ENCODE data around the gene RIN3. TPM values are rescaled to one million over a fixed set of nuclear protein-coding genes. Genes with fewer than 3 reads are reported as not detected.

RIN3 gene
- total RNA-seq, 1 experiment from 2014 or later = not detected

- no peaks in the 10 kb centered on the region for H3K9me3 ChIP-seq (replicated peaks)
- H3K27me3 ChIP-seq = no peaks in the 10 kb centered on the region
- no peaks in the 10 kb centered on the region; the same call in 1 of the 2 replicates for H3K4me1 ChIP-seq
- no peaks in the 10 kb centered on the region for H3K36me3 ChIP-seq
- no peak overlapping the region for H3K4me3 ChIP-seq
- no peak overlapping the region for H3K27ac ChIP-seq
- no peak for DNase-seq
Observed at GRCh38 chr14:92493492-92493891, 20.1 kb upstream of the RIN3 start.

- no peaks in the 10 kb centered on the region for H3K27me3 ChIP-seq
- no peak overlapping the region for H3K4me3 ChIP-seq
- no peak overlapping the region for H3K27ac ChIP-seq
- H3K36me3 ChIP-seq = no peaks in the 10 kb centered on the region
- peaks cover 4% of the 10 kb centered on the region for H3K4me1 ChIP-seq
- DNase-seq = no peak
- H3K9me3 ChIP-seq (replicated peaks) = no peaks in the 10 kb centered on the region
Observed at GRCh38 chr14:92494512-92494911, 19.1 kb upstream of the RIN3 start.

- Histone ChIP-seq H3K36me3 (no peaks in the 10 kb centered on the region), H3K9me3 (replicated peaks) (no peaks in the 10 kb centered on the region), H3K4me1 (peaks cover 4% of the 10 kb centered on the region), H3K27me3 (no peaks in the 10 kb centered on the region), H3K27ac (no peak overlapping the region), H3K4me3 (no peak overlapping the region)
- no peak for DNase-seq
Observed at GRCh38 chr14:92495027-92495426, 18.6 kb upstream of the RIN3 start.

DNA sequence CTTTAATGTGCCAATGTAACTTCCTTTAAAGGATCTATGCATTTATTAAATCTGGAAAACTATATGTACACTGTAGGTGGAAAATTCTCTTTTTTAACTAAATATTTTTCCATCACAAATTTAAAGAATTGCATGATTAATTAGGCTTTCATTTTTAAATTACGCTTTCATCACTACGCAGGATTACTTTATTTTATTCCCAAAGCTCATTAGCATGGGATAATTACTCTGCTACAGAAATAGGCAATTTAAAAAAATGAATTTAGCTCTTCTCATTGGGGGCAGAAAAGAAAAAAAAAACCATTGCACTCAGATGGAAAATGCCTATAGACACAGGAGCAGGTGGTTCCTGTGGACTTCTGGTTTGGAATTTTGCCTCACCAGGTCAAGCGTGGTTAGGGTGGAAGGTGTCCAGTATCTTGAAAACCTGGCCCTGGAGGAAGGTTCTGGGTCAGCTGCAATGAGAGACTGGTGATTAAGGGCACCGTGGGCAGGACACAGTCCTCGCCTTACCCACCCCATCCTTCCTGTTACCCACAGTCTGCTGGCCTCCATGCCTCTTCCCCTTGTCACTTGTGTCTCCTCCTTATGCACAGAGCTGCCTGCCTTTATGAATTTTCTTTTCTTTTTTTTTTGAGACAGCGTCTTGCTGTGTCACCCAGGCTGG lies 17.3 kb upstream of the RIN3 start:
- H3K27me3 ChIP-seq = no peaks in the 10 kb centered on the region
- H3K27ac ChIP-seq = no peak overlapping the region
- DNase-seq = no peak
- H3K9me3 ChIP-seq (replicated peaks) = no peaks in the 10 kb centered on the region
- H3K36me3 ChIP-seq = no peaks in the 10 kb centered on the region
- H3K4me3 ChIP-seq = no peak overlapping the region
- peaks cover 7% of the 10 kb centered on the region for H3K4me1 ChIP-seq

- Histone ChIP-seq H3K4me3 (no peak overlapping the region), H3K36me3 (no peaks in the 10 kb centered on the region), H3K27me3 (no peaks in the 10 kb centered on the region), H3K9me3 (replicated peaks) (no peaks in the 10 kb centered on the region), H3K27ac (no peak overlapping the region), H3K4me1 (peaks cover 10% of the 10 kb centered on the region)
- no peak for DNase-seq
Observed at GRCh38 chr14:92497391-92497790, 16.2 kb upstream of the RIN3 start.

DNA sequence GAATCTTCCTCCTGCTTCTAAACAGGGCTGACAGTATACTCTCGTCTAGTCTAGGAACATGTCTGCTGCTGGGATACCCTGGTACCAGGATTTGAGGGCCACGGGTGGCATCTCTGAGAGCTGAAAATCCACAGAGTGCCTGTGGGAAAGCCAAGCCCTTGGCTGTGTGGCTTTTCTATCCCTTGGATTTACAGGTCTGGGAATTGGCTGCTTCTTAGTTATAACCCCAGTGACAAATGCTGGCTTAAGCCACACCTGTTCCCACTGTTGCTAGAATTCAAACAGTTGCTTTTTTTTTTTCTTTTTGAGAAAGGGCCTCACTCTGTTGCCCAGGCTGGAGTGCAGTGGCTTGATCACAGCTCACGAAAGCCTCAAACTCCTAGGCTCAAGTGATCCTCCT lies 14.3 kb upstream of the RIN3 start:
- DNase-seq = peak in 1 of 2 experiments; percentile 61
- Histone ChIP-seq H3K4me3 (no peak overlapping the region), H3K4me1 (peaks cover 19% of the 10 kb centered on the region), H3K27me3 (no peaks in the 10 kb centered on the region), H3K36me3 (no peaks in the 10 kb centered on the region), H3K27ac (no peak overlapping the region), H3K9me3 (replicated peaks) (no peaks in the 10 kb centered on the region)

- peaks cover 20% of the 10 kb centered on the region for H3K4me1 ChIP-seq
- H3K9me3 ChIP-seq (replicated peaks) = no peaks in the 10 kb centered on the region
- no peaks in the 10 kb centered on the region for H3K27me3 ChIP-seq
- H3K27ac ChIP-seq = no peak overlapping the region
- H3K36me3 ChIP-seq = no peaks in the 10 kb centered on the region
- peak in 1 of 2 experiments; percentile 48 for DNase-seq
- H3K4me3 ChIP-seq = no peak overlapping the region
Observed at GRCh38 chr14:92500491-92500941, 13.1 kb upstream of the RIN3 start.

DNA sequence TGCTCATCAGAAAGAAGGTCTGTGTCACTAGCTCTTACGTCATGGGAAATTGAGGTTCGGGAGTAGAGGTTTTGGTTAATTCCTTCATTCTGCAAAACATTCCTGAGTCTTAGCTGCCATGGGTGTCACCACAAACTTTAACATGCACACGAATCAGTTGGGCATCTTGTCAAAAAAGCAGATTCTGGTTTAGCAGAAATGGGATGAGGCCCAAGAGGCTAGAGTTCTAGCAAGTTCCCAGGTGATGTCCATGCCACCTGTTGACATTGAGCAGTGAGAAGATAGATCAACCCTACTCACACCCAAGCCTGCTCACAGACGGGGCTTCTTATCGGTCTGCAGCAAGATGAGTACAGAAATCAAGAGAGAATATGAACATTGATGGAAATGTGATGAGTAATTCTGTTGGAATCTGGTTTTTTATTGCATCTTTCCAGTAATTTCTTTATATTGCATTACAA lies 11.7 kb upstream of the RIN3 start:
- Histone ChIP-seq H3K27ac (no peak overlapping the region), H3K4me3 (no peak overlapping the region), H3K9me3 (replicated peaks) (no peaks in the 10 kb centered on the region), H3K36me3 (no peaks in the 10 kb centered on the region), H3K27me3 (no peaks in the 10 kb centered on the region), H3K4me1 (peaks cover 20% of the 10 kb centered on the region)
- no peak for DNase-seq

DNA sequence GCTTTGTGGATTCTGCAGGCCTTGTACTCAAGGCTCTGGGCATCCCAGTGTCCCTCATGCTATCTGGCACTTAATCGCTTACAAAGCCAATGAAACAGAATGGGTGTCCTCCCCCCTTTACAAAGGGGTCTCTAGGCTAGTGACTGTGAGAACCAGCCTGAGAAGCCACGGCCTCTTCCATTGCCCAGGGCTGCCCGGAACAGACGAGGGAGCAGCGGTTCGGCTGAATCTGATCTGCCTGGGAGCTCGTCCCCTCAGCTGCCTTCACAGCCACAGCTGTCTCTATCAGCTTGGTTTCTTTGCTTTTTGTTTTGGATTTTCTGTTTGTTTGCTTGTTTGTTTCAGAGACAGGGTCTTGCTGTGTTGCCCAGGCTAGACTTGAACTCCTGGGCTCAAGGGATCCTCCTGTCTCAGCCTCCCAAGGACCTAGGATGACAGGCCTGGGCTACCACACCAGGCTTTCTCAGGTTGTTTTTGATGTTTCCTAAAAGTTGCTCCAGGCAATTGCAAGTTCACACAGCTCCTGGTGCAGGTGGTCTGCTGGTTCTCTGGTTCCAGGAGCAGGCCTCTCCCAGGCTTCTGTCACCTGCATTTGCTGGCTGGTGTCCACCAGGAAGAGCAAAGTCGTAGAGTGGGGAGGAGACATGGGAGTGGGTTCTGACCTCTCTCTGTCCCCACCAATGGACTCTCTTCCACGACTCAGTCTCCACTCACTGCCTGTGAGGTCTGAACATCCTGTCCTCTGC lies 10.9 kb upstream of the RIN3 start:
- Histone ChIP-seq H3K27me3 (no peaks in the 10 kb centered on the region), H3K27ac (no peak overlapping the region), H3K36me3 (no peaks in the 10 kb centered on the region), H3K9me3 (replicated peaks) (no peaks in the 10 kb centered on the region), H3K4me1 (peaks cover 20% of the 10 kb centered on the region), H3K4me3 (no peak overlapping the region)
- no peak for DNase-seq

GRCh38 chr14:92503756-92504491 lies 9.7 kb upstream of the RIN3 start:
- peak; percentile 14 to 54 for DNase-seq
- H3K4me3 ChIP-seq = no peak overlapping the region
- H3K27ac ChIP-seq = peak overlapping the region; percentile 28; the same call in 1 of the 2 replicates
- H3K9me3 ChIP-seq (replicated peaks) = no peaks in the 10 kb centered on the region
- peaks cover 18% of the 10 kb centered on the region for H3K4me1 ChIP-seq
- H3K27me3 ChIP-seq = no peaks in the 10 kb centered on the region
- H3K36me3 ChIP-seq = no peaks in the 10 kb centered on the region

- no peak overlapping the region for H3K27ac ChIP-seq
- peaks cover 16% of the 10 kb centered on the region for H3K4me1 ChIP-seq
- H3K27me3 ChIP-seq = no peaks in the 10 kb centered on the region
- no peak for DNase-seq
- no peaks in the 10 kb centered on the region for H3K9me3 ChIP-seq (replicated peaks)
- no peak overlapping the region for H3K4me3 ChIP-seq
- H3K36me3 ChIP-seq = no peaks in the 10 kb centered on the region
Observed at GRCh38 chr14:92505826-92506225, 7.8 kb upstream of the RIN3 start.

GRCh38 chr14:92506231-92506630 lies 7.3 kb upstream of the RIN3 start:
- H3K27me3 ChIP-seq = no peaks in the 10 kb centered on the region
- peaks cover 14% of the 10 kb centered on the region for H3K4me1 ChIP-seq
- H3K4me3 ChIP-seq = no peak overlapping the region
- no peaks in the 10 kb centered on the region for H3K36me3 ChIP-seq
- DNase-seq = no peak
- no peak overlapping the region for H3K27ac ChIP-seq
- H3K9me3 ChIP-seq (replicated peaks) = no peaks in the 10 kb centered on the region

DNA sequence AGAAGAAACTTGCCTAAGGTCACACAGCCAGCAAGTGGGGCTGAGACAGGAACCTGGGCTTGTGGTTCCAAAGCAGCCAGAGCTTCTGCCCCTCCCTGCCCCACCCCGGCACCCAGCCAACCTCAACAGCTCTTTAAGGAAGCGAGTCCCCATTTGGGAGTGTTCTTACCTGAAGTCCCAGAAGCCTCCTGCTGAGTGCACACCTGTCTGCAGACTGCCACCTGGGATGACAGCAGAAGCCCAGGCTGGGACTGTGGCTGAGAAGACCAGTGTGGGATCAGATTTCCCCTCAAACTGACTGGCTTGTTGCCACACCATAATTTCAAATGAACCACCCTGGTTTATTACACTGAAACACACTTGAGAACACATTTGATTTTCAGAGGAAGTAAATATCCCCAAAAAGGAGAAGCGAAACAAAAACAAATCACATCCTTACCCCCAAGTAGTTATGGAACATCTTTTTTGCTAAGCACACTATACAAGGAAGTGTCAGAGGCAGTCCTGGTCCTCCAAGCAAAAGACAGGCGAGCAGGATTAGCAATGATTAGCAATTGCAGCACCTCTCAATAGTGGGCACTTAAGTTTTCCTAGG lies 6.3 kb upstream of the RIN3 start:
- DNase-seq = no peak
- H3K27me3 ChIP-seq = no peaks in the 10 kb centered on the region
- no peak overlapping the region for H3K27ac ChIP-seq
- no peaks in the 10 kb centered on the region for H3K36me3 ChIP-seq
- no peak overlapping the region for H3K4me3 ChIP-seq
- no peaks in the 10 kb centered on the region for H3K9me3 ChIP-seq (replicated peaks)
- H3K4me1 ChIP-seq = peaks cover 10% of the 10 kb centered on the region

GRCh38 chr14:92510972-92511371 lies 2.6 kb upstream of the RIN3 start:
- no peak overlapping the region for H3K27ac ChIP-seq
- H3K9me3 ChIP-seq (replicated peaks) = no peaks in the 10 kb centered on the region
- no peak for DNase-seq

More at GRCh38 chr14:92510972-92511371, 2.6 kb upstream of the RIN3 start:
- Histone ChIP-seq H3K4me1 (no peaks in the 10 kb centered on the region), H3K4me3 (no peak overlapping the region), H3K27me3 (no peaks in the 10 kb centered on the region), H3K36me3 (no peaks in the 10 kb centered on the region)
